H1 (cell line): ENCODE results near the gene C17orf107. TPM values are rescaled to one million over a fixed set of nuclear protein-coding genes. Genes with fewer than 3 reads are reported as not detected.

Experiments
- CTCF ChIA-PET: fragments of 300-600 bp; sonication (Branson Sonifier 250); formaldehyde crosslinking; loops from one replicate; lab custom pipeline; 2021; ENCODE audit not compliant: partially characterized antibody; lab: Charles Lee
- POLR2A ChIA-PET: fragments of 300-600 bp; sonication (Branson Sonifier 250); formaldehyde crosslinking; loops from one replicate; lab custom pipeline; 2021; ENCODE audit warnings: inconsistent platforms; ENCODE audit not compliant: partially characterized antibody; lab: Charles Lee
- DNase-seq, 2 experiments: peaks; one replicate each; pipeline versions ENCODE4 v3.0.0 to v3.0.0-alpha.2; 2010 to 2022; ENCODE audit warnings: low spot score in 2 of 2, low read depth in 1 of 2, mixed read lengths in 1 of 2
- FAIRE-seq: peaks from 2 replicates; lab custom pipeline; 2011; peaks lifted over from hg19 to GRCh38; lab: Jason Lieb, UNC
- H2AFZ ChIP-seq: 2 replicates; pipeline ENCODE4 v1.8.1; 2012; ENCODE audit warnings: low read length, inconsistent platforms
- H2AK5ac ChIP-seq: 2 replicates; pipeline ENCODE4 v1.6.1; 2013; ENCODE audit warnings: low read depth, low read length
- H2BK120ac ChIP-seq: replicated peaks from 2 replicates; pipeline ENCODE3; 2013; ENCODE audit warnings: low read depth, low read length, inconsistent platforms
- H2BK12ac ChIP-seq: 2 replicates; pipeline ENCODE4 v1.6.1; 2013; ENCODE audit warnings: low read depth, low read length
- H2BK15ac ChIP-seq: 2 replicates; pipeline ENCODE4 v1.6.1; 2013; ENCODE audit warnings: low read length
- H2BK20ac ChIP-seq: 2 replicates; pipeline ENCODE4 v1.6.1; 2013; ENCODE audit warnings: low read length
- H2BK5ac ChIP-seq: 2 replicates; pipeline ENCODE4 v1.6.1; 2013; ENCODE audit warnings: low read depth, low read length
- H3K14ac ChIP-seq: 2 replicates; pipeline ENCODE4 v1.6.1; 2013; ENCODE audit warnings: inconsistent platforms; ENCODE audit not compliant: insufficient read length
- H3K18ac ChIP-seq: 2 replicates; pipeline ENCODE4 v1.6.1; 2013; ENCODE audit warnings: low read length; ENCODE audit errors: extremely low read depth
- H3K23ac ChIP-seq: 2 replicates; pipeline ENCODE4 v1.6.1; 2013; ENCODE audit warnings: inconsistent platforms; ENCODE audit not compliant: insufficient read length
- H3K23me2 ChIP-seq: 2 replicates; pipeline ENCODE4 v1.6.1; 2013; ENCODE audit warnings: low read depth, low read length
- H3K27ac ChIP-seq: 2 replicates; pipeline ENCODE4 v1.6.1; 2011; ENCODE audit warnings: low read depth, low read length, inconsistent platforms
- H3K27me3 ChIP-seq, 4 experiments: replicated peaks in 1 of 4; 1 replicate in 1 of 4; 2 replicates in 3 of 4; pipeline versions ENCODE4 v1.6.1 to v1.8.1; 2011 to 2013; ENCODE audit warnings: low read length in 3 of 4, mild to moderate bottlenecking in 3 of 4, inconsistent platforms in 2 of 4, mixed read lengths in 2 of 4, moderate library complexity in 1 of 4; ENCODE audit not compliant: control insufficient read depth in 3 of 4, insufficient read depth in 3 of 4; ENCODE audit errors: extremely low read depth in 1 of 4
- H3K36me3 ChIP-seq, 4 experiments: 2 replicates each; pipeline versions ENCODE4 v1.6.1 to v1.8.1; 2011 to 2013; ENCODE audit warnings: mild to moderate bottlenecking in 4 of 4, low read length in 3 of 4, moderate library complexity in 2 of 4, control low read depth in 1 of 4, inconsistent platforms in 1 of 4; ENCODE audit not compliant: insufficient read depth in 4 of 4, control insufficient read depth in 2 of 4
- H3K4ac ChIP-seq: replicated peaks from 2 replicates; pipeline ENCODE3; 2013; ENCODE audit warnings: low read length, low read depth, mixed read lengths, inconsistent platforms; ENCODE audit not compliant: insufficient read length
- H3K4me1 ChIP-seq, 4 experiments: replicated peaks in 1 of 4; 1 replicate in 1 of 4; 2 replicates in 3 of 4; pipeline versions ENCODE4 v1.6.1 to v1.8.1; 2011 to 2013; ENCODE audit warnings: low read length in 3 of 4, inconsistent platforms in 2 of 4, mixed read lengths in 1 of 4; ENCODE audit not compliant: insufficient read depth in 4 of 4, control insufficient read depth in 3 of 4
- H3K4me2 ChIP-seq, 2 experiments: 2 replicates each; pipeline versions ENCODE4 v1.6.1 to v1.8.1; 2011 to 2013; ENCODE audit warnings: low read depth in 2 of 2, low read length in 2 of 2, control low read depth in 1 of 2, inconsistent platforms in 1 of 2, mild to moderate bottlenecking in 1 of 2; ENCODE audit not compliant: insufficient read depth in 1 of 2
- H3K4me3 ChIP-seq, 4 experiments: fragments of 200-600, 300-600 bp in 1 of 4; sonication (generic), shearing (Covaris generic), sonication (Bioruptor Twin) in 1 of 4; 2 replicates each; pipeline versions ENCODE4 v1.5.1 to v1.8.1; 2011 to 2016; ENCODE audit warnings: low read length in 4 of 4, low read depth in 3 of 4, control low read depth in 2 of 4, inconsistent platforms in 2 of 4, mild to moderate bottlenecking in 2 of 4, mixed read lengths in 1 of 4, moderate library complexity in 1 of 4; ENCODE audit not compliant: insufficient read depth in 2 of 4; ENCODE audit errors: extremely low read depth in 1 of 4
- H3K56ac ChIP-seq: replicated peaks from 2 replicates; pipeline ENCODE3; 2013; ENCODE audit warnings: low read depth, mild to moderate bottlenecking, mixed read lengths, low read length, inconsistent platforms; ENCODE audit not compliant: insufficient read length
- H3K79me1 ChIP-seq: 2 replicates; pipeline ENCODE4 v1.6.1; 2013; ENCODE audit warnings: low read depth, low read length, control low read depth
- H3K79me2 ChIP-seq, 2 experiments: 2 replicates each; pipeline versions ENCODE4 v1.6.1 to v1.8.1; 2012 to 2013; ENCODE audit warnings: low read length in 2 of 2, mild to moderate bottlenecking in 2 of 2, inconsistent platforms in 1 of 2; ENCODE audit not compliant: insufficient read depth in 2 of 2, control insufficient read depth in 1 of 2
- H3K9ac ChIP-seq, 4 experiments: replicated peaks in 1 of 4; 1 replicate in 1 of 4; 2 replicates in 3 of 4; pipeline versions ENCODE4 v1.6.1 to v1.8.1; 2011 to 2013; ENCODE audit warnings: low read depth in 3 of 4, low read length in 3 of 4, control low read depth in 2 of 4, mild to moderate bottlenecking in 2 of 4, moderate library complexity in 2 of 4, inconsistent platforms in 1 of 4; ENCODE audit errors: extremely low read depth in 1 of 4
- H3K9me3 ChIP-seq, 2 experiments: 2 replicates each; pipeline versions ENCODE4 v1.6.1 to v1.8.1; 2012 to 2013; ENCODE audit warnings: mild to moderate bottlenecking in 2 of 2, moderate library complexity in 2 of 2, control low read depth in 1 of 2, inconsistent platforms in 1 of 2, low read depth in 1 of 2, low read length in 1 of 2, mixed read lengths in 1 of 2; ENCODE audit not compliant: insufficient read depth in 2 of 2
- H4K20me1 ChIP-seq, 2 experiments: replicated peaks in 1 of 2; 2 replicates each; pipeline versions ENCODE3 to v1.8.1; 2011 to 2013; ENCODE audit warnings: inconsistent platforms in 2 of 2, low read length in 2 of 2, mild to moderate bottlenecking in 1 of 2; ENCODE audit not compliant: insufficient read depth in 2 of 2, control insufficient read depth in 1 of 2
- H4K5ac ChIP-seq: 2 replicates; pipeline ENCODE4 v1.6.1; 2013; ENCODE audit warnings: low read length, low read depth, mixed read lengths, inconsistent platforms; ENCODE audit not compliant: insufficient read length
- H4K8ac ChIP-seq: 2 replicates; pipeline ENCODE4 v1.8.0; 2013; ENCODE audit warnings: mild to moderate bottlenecking, moderate library complexity, low read length, inconsistent platforms; ENCODE audit not compliant: insufficient read depth; ENCODE audit errors: extremely low read depth
- H4K91ac ChIP-seq: replicated peaks from 2 replicates; pipeline ENCODE3; 2013; ENCODE audit warnings: low read length, mixed read lengths, inconsistent platforms; ENCODE audit not compliant: insufficient read length
- E2F6 ChIP-seq: IDR thresholded peaks from 2 replicates; pipeline ENCODE4 v1.6.1; 2012; ENCODE audit warnings: inconsistent platforms
- MAFK ChIP-seq: IDR thresholded peaks from 2 replicates; pipeline ENCODE4 v1.6.1; 2012; ENCODE audit warnings: low read depth, mild to moderate bottlenecking, improper control_type of control experiment, low read length
- POLR2A ChIP-seq, 2 experiments: IDR thresholded peaks; 1 replicate in 1 of 2; 2 replicates in 1 of 2; pipeline ENCODE4 v1.6.1; 2011; ENCODE audit warnings: low read depth in 2 of 2, low read length in 2 of 2, mild to moderate bottlenecking in 2 of 2; ENCODE audit errors: control extremely low read depth in 1 of 2
- POLR2AphosphoS5 ChIP-seq: IDR thresholded peaks from 2 replicates; pipeline ENCODE4 v1.6.1; 2011; ENCODE audit warnings: low read depth, low read length
- RXRA ChIP-seq: IDR thresholded peaks from 2 replicates; pipeline ENCODE4 v1.6.1; 2011; ENCODE audit warnings: low read depth, mild to moderate bottlenecking, low read length, moderate library complexity; ENCODE audit not compliant: insufficient read depth
- SP2 ChIP-seq: IDR thresholded peaks from 2 replicates; pipeline ENCODE4 v1.6.1; 2012; ENCODE audit warnings: mild to moderate bottlenecking, low read length, inconsistent platforms
- USF2 ChIP-seq: IDR thresholded peaks from 2 replicates; pipeline ENCODE4 v1.6.1; 2011; ENCODE audit warnings: low read length, improper control_type of control experiment
- WGBS, 2 experiments: shearing (Covaris generic) in 1 of 2; methylation state at CpG; one replicate each; pipeline versions ENCODE4 v1.1.6 to v1.1.7; 2013 to 2015; ENCODE audit warnings: low lambda C conversion rate in 2 of 2, mixed read lengths in 2 of 2, inconsistent platforms in 1 of 2, low coverage in 1 of 2, missing lambda C conversion rate in 1 of 2; ENCODE audit not compliant: insufficient replicate concordance in 2 of 2, insufficient coverage in 1 of 2, insufficient read length in 1 of 2; ENCODE audit errors: extremely low coverage in 1 of 2, missing lambda C conversion rate in 1 of 2; 5-methylcytosine and 5-hydroxymethylcytosine counted together
- polyA plus RNA-seq, 7 experiments: library from polyadenylated mRNA; depleted of rRNA in 3 of 7; stranded (reverse) in 5 of 7; unstranded in 2 of 7; fragments of >200 nt in 5 of 7; fragments of 200-250 nt in 2 of 7; gene quantifications; 1 replicate in 5 of 7; 2 replicates in 1 of 7; 4 replicates in 1 of 7; pipeline versions ENCODE4 v1.2.1 to v1.2.3, GENCODE V29; 2011 to 2013; ENCODE audit warnings: missing spikeins in 2 of 7, mixed read lengths in 2 of 7
- total RNA-seq: library from RNA; stranded (reverse); fragmentation: NEBNext Ultra II Directional; extraction: Animal tissue kit (Norgen Biotek cat#: 25700); gene quantifications from 2 replicates; pipeline ENCODE4 v1.2.1, GENCODE V29; 2021
- TF ChIP-seq, protein P1 (sequence below): IDR thresholded peaks from 2 replicates; pipeline ENCODE4 v1.6.1; 2012; ENCODE audit warnings: low read length, inconsistent platforms

The C17orf107 gene
- total and polyA plus RNA-seq, 2 of the 8 experiments (the other 6 are each of a cell fraction or from before 2014, with no cell fraction given) = 0.39 to 0.45 TPM

DNA sequence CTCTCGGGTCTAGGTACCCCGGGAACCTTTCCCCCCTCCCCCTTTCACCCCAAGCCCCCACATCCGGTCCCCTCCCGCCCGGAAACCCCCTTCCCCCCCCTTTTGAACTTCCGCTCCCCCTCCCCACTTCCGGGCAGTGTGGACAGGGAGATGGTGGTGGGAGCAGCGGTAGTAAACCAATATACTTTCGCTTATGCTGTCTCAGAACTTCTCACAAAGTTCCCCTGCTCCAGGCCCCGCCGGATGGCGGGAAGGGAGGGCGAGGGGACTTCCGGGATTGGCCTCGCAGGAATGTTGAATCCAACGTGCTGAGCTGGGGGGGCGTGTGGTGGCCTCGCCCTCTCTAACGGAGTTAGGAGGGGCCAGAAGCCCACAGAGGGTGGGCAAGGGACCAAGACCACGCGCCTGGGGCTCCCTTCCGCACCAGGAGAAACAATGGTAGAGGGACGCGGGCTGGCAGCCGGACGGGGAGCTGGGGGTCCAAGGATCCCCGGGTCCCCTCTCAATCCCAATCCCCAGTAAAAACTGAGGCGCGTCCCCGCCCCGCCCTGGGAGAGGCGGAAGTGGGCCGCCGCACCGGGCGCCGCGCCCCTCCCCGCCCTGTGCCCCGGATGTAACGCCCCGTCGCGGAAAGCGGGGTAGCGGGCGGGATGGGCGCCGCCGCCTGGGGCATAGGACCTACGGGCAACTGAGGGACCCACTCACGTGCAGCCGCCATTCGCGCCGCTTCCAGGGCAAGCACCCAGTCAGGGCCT, 48.3 kb downstream of the C17orf107 start:
- peak overlapping the region; percentile 93 for H3K27ac ChIP-seq
- H2BK15ac ChIP-seq = no peak overlapping the region; the same call in 1 of the 2 replicates
- no peak overlapping the region for H2BK120ac ChIP-seq
- H3K18ac ChIP-seq = peak overlapping the region; percentile 99
- peak overlapping the region; percentile 98 for H2BK5ac ChIP-seq
- peak overlapping the region; percentile 53; the same call in 1 of the 2 replicates for H2AK5ac ChIP-seq
- H3K23me2 ChIP-seq = peaks cover 18% of the 10 kb centered on the region
- no peak overlapping the region for H2BK20ac ChIP-seq
- no peak overlapping the region for H2BK12ac ChIP-seq
- H4K91ac ChIP-seq = peak overlapping the region; percentile 99
- peak overlapping the region; percentile 87 to 99 (median 96) for H3K4me3 ChIP-seq
- no peak overlapping the region for H2AFZ ChIP-seq
- peak overlapping the region; percentile 98 for H3K56ac ChIP-seq
- DNase-seq (peak in 1 of 2 experiments; percentile 74), FAIRE-seq (no peak)
- ChIA-PET POLR2A (interaction anchor here (0.6 to 32.4 kb wide), 19 partner anchors 0 to 218 kb away, joined by 3 to 987 read pairs (median 8); partner anchors contain the start of genes C17orf107, CAMTA2, ENO3 and GP1BA), CTCF (interaction anchor here (0.7 to 1.0 kb wide), 4 partner anchors 12 to 38 kb away, joined by 3 read pairs; no protein-coding TSS in a partner anchor)
- H3K27me3 ChIP-seq = no peaks in the 10 kb centered on the region
- no peaks in the 10 kb centered on the region for H3K9me3 ChIP-seq
- peaks cover 4 to 17% (median 10%) of the 10 kb centered on the region in 4 experiments for H3K4me1 ChIP-seq
- no peak overlapping the region for H3K14ac ChIP-seq
- H4K5ac ChIP-seq = peak overlapping the region; percentile 97
- H3K4ac ChIP-seq = peak overlapping the region; percentile 96
- H3K79me1 ChIP-seq = 0 out of 2 replicates have a peak, but pooled peaks cover 2% of the 10 kb centered on the region
- peak overlapping the region; percentile 78 to 99 (median 94) for H3K9ac ChIP-seq
- peak overlapping the region; percentile 96 for H4K8ac ChIP-seq
- H3K23ac ChIP-seq = no peak overlapping the region
- peaks cover 8 to 43% of the 10 kb centered on the region in 2 experiments for H3K79me2 ChIP-seq
- peaks cover 6 to 38% (median 25%) of the 10 kb centered on the region in 4 experiments for H3K36me3 ChIP-seq
- H4K20me1 ChIP-seq = peaks cover 16 to 20% of the 10 kb centered on the region in 2 experiments
- 1% methylated on average over 38 of the region's 56 CpGs; no CpG with 5 or more reads in 1 of the 2 experiments for WGBS, 2 experiments
- H3K4me2 ChIP-seq = peak overlapping the region; percentile 87 to 95
- TF ChIP-seq POLR2A (IDR thresholded peaks at IDR 0.05; ENCODE audit: control extremely low read depth in 1 of 2, low read depth in 2 of 2, low read length in 2 of 2) (peak; percentile 61 to 66; a peak in 2 of 3 replicates), POLR2AphosphoS5 (peak; percentile 76), SP2 (no peak), E2F6 (peak; percentile 74), MAFK (no peak), RXRA (no peak), USF2 (no peak)
- TF ChIP-seq, protein P1, sequence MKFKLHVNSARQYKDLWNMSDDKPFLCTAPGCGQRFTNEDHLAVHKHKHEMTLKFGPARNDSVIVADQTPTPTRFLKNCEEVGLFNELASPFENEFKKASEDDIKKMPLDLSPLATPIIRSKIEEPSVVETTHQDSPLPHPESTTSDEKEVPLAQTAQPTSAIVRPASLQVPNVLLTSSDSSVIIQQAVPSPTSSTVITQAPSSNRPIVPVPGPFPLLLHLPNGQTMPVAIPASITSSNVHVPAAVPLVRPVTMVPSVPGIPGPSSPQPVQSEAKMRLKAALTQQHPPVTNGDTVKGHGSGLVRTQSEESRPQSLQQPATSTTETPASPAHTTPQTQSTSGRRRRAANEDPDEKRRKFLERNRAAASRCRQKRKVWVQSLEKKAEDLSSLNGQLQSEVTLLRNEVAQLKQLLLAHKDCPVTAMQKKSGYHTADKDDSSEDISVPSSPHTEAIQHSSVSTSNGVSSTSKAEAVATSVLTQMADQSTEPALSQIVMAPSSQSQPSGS = peak; percentile 71; the same call in 1 of the 2 replicates
